ENCODE data around the gene LAMA5. TPM values are rescaled to one million over a fixed set of nuclear protein-coding genes. Genes with fewer than 3 reads are reported as not detected.

LAMA5 gene
- total RNA-seq, 4 donors from 2014 or later = 95.2 to 230 (median 139) TPM

DNA sequence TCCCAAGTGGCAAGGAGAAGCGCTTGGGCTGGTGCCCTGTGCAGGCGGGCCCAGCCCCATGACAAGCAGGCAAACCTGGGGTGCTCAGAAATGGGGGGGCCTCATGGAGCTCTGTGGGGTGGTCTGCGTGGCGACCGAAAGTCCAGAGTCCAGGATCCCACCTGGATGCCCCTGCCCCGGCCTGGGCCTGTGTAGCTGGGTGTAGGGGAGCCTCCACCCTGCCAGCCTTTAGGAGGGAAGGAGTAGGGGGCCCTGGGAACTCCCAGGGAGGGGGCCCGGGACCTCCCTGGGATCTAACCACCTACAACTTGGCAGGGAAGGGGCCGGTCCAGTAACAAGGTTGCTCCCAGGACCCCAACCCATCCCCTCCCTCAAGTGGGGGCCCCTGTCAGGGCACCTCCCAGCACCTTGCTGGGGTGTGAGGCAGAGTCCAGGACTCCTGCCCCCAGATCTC is 4.5 kb upstream of the LAMA5 start:
- no peak overlapping the region for H3K4me3 ChIP-seq
- TF ChIP-seq EP300 (IDR thresholded peaks at IDR 0.05) (no peak), POLR2A (IDR thresholded peaks at IDR 0.05) (no peak)
- TF ChIP-seq, protein P1, sequence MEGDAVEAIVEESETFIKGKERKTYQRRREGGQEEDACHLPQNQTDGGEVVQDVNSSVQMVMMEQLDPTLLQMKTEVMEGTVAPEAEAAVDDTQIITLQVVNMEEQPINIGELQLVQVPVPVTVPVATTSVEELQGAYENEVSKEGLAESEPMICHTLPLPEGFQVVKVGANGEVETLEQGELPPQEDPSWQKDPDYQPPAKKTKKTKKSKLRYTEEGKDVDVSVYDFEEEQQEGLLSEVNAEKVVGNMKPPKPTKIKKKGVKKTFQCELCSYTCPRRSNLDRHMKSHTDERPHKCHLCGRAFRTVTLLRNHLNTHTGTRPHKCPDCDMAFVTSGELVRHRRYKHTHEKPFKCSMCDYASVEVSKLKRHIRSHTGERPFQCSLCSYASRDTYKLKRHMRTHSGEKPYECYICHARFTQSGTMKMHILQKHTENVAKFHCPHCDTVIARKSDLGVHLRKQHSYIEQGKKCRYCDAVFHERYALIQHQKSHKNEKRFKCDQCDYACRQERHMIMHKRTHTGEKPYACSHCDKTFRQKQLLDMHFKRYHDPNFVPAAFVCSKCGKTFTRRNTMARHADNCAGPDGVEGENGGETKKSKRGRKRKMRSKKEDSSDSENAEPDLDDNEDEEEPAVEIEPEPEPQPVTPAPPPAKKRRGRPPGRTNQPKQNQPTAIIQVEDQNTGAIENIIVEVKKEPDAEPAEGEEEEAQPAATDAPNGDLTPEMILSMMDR (IDR thresholded peaks at IDR 0.05) = no peak
- WGBS, 2 donors = 94 to 98% methylated on average over 6 to 7 of the region's 8 CpGs
- no peaks in the 10 kb centered on the region for H3K9me3 ChIP-seq
- H3K36me3 ChIP-seq = no peaks in the 10 kb centered on the region
- peak overlapping the region in 3 of 4 donors; percentile 2 to 90 (median 11) for H3K27ac ChIP-seq
- peaks cover 0 to 75% (median 45%) of the 10 kb centered on the region in 4 donors for H3K4me1 ChIP-seq
- peaks cover 0 to 10% of the 10 kb centered on the region in 2 donors for H3K27me3 ChIP-seq
- DNase-seq (ENCODE audit: low spot score in 2 of 2) = no peak

DNA sequence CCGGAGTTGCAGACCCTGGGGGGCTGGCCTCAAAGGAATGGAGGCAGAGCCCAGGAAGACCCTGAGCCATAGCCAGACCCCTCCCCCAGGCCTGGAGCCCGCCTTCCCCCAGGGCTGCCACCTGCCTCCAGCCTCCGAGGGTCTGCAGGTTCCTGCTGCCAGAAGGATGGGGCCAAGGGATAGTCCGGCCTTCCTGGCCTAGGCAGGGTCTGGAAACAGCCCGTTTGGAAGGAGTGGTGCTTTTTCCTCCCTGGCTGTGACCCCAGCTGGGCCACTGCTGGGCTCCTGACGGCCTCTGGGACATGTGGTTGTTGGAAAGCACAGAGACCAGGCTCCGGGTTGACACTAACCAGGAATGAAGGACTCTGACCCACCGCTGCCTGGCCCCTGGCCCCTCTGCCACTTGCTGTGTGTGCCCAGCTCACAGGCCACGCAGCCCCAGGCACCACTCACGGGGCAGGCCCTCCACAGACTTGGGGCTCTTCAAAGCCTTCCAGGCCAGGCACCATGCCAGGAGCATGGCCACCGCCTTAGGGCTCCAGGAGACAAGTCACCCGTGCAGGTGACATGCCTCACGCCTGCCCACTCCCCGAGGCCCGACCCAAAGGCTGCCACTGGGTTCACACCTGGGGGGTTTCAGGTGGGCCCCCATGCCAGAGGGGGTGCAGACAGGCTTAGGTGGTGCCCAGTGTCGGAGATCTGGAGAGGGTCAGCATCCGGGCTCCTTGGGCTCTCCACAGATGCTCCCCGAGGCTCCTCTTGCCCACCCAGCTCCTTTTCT is 3.9 kb upstream of the LAMA5 start:
- peaks cover 0 to 75% (median 47%) of the 10 kb centered on the region in 4 donors for H3K4me1 ChIP-seq
- no peaks in the 10 kb centered on the region for H3K9me3 ChIP-seq
- H3K36me3 ChIP-seq = no peaks in the 10 kb centered on the region
- no peak overlapping the region for H3K4me3 ChIP-seq
- peaks cover 0 to 10% of the 10 kb centered on the region in 2 donors for H3K27me3 ChIP-seq
- DNase-seq (ENCODE audit: low spot score in 2 of 2) = no peak
- TF ChIP-seq EP300 (IDR thresholded peaks at IDR 0.05) = no peak
- TF ChIP-seq POLR2A (IDR thresholded peaks at IDR 0.05) = no peak
- TF ChIP-seq, protein P1 (IDR thresholded peaks at IDR 0.05) = no peak
- H3K27ac ChIP-seq = peak overlapping the region in 3 of 4 donors; percentile 14 to 94 (median 90)
- WGBS, 2 donors = 64 to 71% methylated on average over 14 to 18 of the region's 18 CpGs

DNA sequence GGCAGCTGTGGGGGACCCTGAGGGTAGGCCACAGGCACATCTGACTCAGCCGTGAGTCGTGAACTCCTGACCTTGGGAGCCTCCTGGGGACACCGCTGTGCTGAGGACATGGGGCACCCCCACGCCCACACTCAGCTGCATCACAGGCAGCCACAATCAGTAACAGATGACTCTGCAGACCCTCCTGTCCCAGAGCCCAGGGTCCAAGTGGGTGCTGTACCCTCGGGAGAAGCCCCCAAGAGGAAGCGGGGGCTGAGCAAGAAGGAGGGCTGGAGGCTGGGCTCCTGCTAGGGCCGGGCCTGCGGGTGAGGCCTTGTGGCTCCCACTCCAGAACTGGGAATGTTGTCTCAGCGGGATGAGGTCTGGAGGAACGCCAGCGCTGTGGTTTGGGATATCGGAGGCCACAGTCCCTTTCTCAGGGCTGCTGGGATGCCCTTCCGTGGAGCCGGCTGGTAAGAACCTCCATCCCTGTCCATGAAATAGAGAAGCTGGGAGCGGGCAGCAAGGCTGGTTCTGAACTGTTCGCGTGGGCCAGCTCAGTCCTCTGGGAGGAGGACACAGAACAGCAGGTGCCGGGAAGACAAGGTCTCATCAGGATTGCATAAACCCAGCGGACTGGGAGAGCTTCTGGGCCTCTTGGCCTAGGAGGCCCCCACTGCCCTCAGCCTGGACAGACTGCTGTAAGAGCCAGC is 3.1 kb upstream of the LAMA5 start:
- Histone ChIP-seq H3K27ac (peak overlapping the region in 3 of 4 donors; percentile 14 to 94 (median 90)), H3K9me3 (no peaks in the 10 kb centered on the region), H3K27me3 (peaks cover 0 to 10% of the 10 kb centered on the region in 2 donors), H3K4me3 (no peak overlapping the region), H3K4me1 (peaks cover 0 to 75% (median 47%) of the 10 kb centered on the region in 4 donors), H3K36me3 (no peaks in the 10 kb centered on the region)
- DNase-seq (ENCODE audit: low spot score in 2 of 2) = peak; percentile 47 to 53
- WGBS, 2 donors = 40 to 42% methylated on average over 19 of the region's 19 CpGs
- TF ChIP-seq EP300 (IDR thresholded peaks at IDR 0.05) (no peak), POLR2A (IDR thresholded peaks at IDR 0.05) (no peak)
- TF ChIP-seq, protein P1 (IDR thresholded peaks at IDR 0.05) = no peak

DNA sequence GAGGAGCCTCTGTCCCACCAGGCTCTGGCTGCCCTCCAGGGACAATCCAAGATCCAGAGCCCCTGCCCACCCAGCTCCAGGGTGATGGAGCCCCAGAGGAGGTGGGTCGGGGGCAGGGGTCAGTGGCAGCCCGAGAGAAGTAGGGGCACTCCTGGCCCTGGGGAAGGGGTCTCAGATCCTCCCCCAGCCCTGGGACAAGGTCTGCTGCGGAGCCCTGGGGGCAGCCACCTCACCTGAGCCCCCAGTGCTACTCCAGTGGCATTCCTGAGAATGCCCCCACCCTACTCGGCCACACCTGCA is 2.7 kb upstream of the LAMA5 start:
- H3K27ac ChIP-seq = peak overlapping the region in 3 of 4 donors; percentile 10 to 94 (median 90)

More for the DNA sequence above, 2.7 kb upstream of the LAMA5 start:
- Histone ChIP-seq H3K36me3 (no peaks in the 10 kb centered on the region), H3K27me3 (peaks cover 0 to 10% of the 10 kb centered on the region in 2 donors), H3K4me3 (no peak overlapping the region), H3K4me1 (peaks cover 0 to 75% (median 48%) of the 10 kb centered on the region in 4 donors), H3K9me3 (no peaks in the 10 kb centered on the region)
- TF ChIP-seq, protein P1 (IDR thresholded peaks at IDR 0.05) = no peak
- TF ChIP-seq POLR2A (IDR thresholded peaks at IDR 0.05) (no peak), EP300 (IDR thresholded peaks at IDR 0.05) (no peak)
- DNase-seq (ENCODE audit: low spot score in 2 of 2) = no peak
- WGBS, 2 donors = 42 to 49% methylated on average over 2 to 4 of the region's 4 CpGs
